Heart right ventricle (tissue), 16 donors: Measurements from ENCODE around the gene MICAL1. TPM values are rescaled to one million over a fixed set of nuclear protein-coding genes. Genes with fewer than 3 reads are reported as not detected.

ENCODE experiments used
- ATAC-seq, 8 donors: fragments of 200-7000 bp; cut with Tn5 transposase; one replicate each; pipeline ENCODE4 v1.9.1; 2020; ENCODE audit warnings: mild to moderate bottlenecking in 8 of 8, moderate library complexity in 8 of 8, moderate number of reproducible peaks in 1 of 8
- DNase-seq, 2 donors: peaks; one replicate each; pipeline ENCODE4 v3.0.0-alpha.2; 2020
- H3K27ac ChIP-seq, 10 donors: fragments of 200-600 bp; sonication (generic) in 2 of 10; one replicate each; pipeline versions ENCODE4 v1.5.0 to v1.8.0; 2020 to 2022; ENCODE audit warnings: mild to moderate bottlenecking in 3 of 10
- H3K27me3 ChIP-seq, 7 donors: fragments of 200-600 bp; one replicate each; pipeline ENCODE4 v1.8.0; 2021 to 2022; ENCODE audit warnings: mild to moderate bottlenecking in 2 of 7
- H3K36me3 ChIP-seq, 9 donors: fragments of 200-600 bp; sonication (generic) in 1 of 9; one replicate each; pipeline versions ENCODE4 v1.5.0 to v1.8.0; 2020 to 2022; ENCODE audit warnings: mild to moderate bottlenecking in 2 of 9
- H3K4me1 ChIP-seq, 9 donors: fragments of 200-600 bp; sonication (generic) in 1 of 9; one replicate each; pipeline versions ENCODE4 v1.5.0 to v1.8.0; 2020 to 2022; ENCODE audit warnings: mild to moderate bottlenecking in 4 of 9
- H3K4me3 ChIP-seq, 10 donors: fragments of 200-600 bp; sonication (generic) in 2 of 10; one replicate each; pipeline versions ENCODE4 v1.5.0 to v1.8.0; 2020 to 2022; ENCODE audit warnings: mild to moderate bottlenecking in 7 of 10, moderate library complexity in 2 of 10
- H3K9me3 ChIP-seq, 11 donors: fragments of 200-600 bp in 10 of 11; sonication (generic) in 2 of 11; one replicate each; pipeline versions ENCODE4 v1.5.0 to v1.8.0; 2013 to 2022; ENCODE audit warnings: mild to moderate bottlenecking in 2 of 11, control low read depth in 1 of 11, moderate library complexity in 1 of 11
- CTCF ChIP-seq, 9 donors: fragments of 200-600 bp; sonication (generic) in 2 of 9; IDR thresholded peaks; one replicate each; pipeline versions ENCODE4 v1.5.0 to v1.8.0; 2021 to 2022; ENCODE audit warnings: antibody characterized with exemption in 9 of 9, mild to moderate bottlenecking in 5 of 9, moderate library complexity in 1 of 9
- WGBS, 2 donors: extraction: QIAGEN DNeasy Blood & Tissue Kit; methylation state at CpG; one replicate each; pipeline ENCODE4 v1.1.7; 2013; ENCODE audit warnings: inconsistent platforms in 1 of 2; 5-methylcytosine and 5-hydroxymethylcytosine counted together
- intact Hi-C, 10 donors: fragments of 100-400 bp; cut with DNase I; formaldehyde crosslinking; loops; one replicate each; pipeline versions ENCODE4 v1.11.1 to v1.14.2; 2022
- polyA plus RNA-seq, 2 donors: library from polyadenylated mRNA; stranded (reverse); fragments of 200-250 nt; gene quantifications; one replicate each; pipeline ENCODE4 v1.2.3, GENCODE V29; 2013
- total RNA-seq, 10 donors: library from RNA; stranded (reverse); fragmentation: NEBNext Ultra II Directional in 3 of 10; extraction: Animal tissue kit (Norgen Biotek cat#: 25700) in 3 of 10; gene quantifications; one replicate each; pipeline versions ENCODE4 v1.2.1 to v1.2.4, GENCODE V29; 2021 to 2023
- donor health status: Arrhythmogenic right ventricular cardiomyopathy.
- donor health status: ischemic (EF 13 %, LVEDD 7.1; RV severe dilation, severe dysfunction).
- donor health status: healthy with polysubstance abuse.
- donor health status: DM: no; HTN: yes; CAD: no.
- donor health status: DM: no; HTN: no; CAD: no.
- donor health status: ischemic (EF 25% LVEDD 6.9; RV normal size, moderate dysfunction).
- donor health status: ischemic (EF 25% LVEDD 5.7; RV mildly dilated, moderate dysfunction).
- donor health status: healthy.
- donor health status: DM: yes; HTN: yes; CAD: no.
- donor health status: Ischemic cardiomyopathy.
- donor health status: ischemic (EF 35%, LVEDD 5.7; RV mildly dilated, moderate dysfunction).
- donor health status: nonischemic (EF 11% LVEDD 7.7; RV severe dilation, severe dysfunction).
- donor health status: DM: yes; HTN: yes; CAD: no.
- donor health status: PGD.
- donor health status: ischemic (EF 29% LVEDD 5.4; RV normal size, mild dysfunction).
- donor health status: nonischemic (EF 23%, LVEDD 6.1; RV moderate dilation, normal function).

Gene MICAL1
- total and polyA plus RNA-seq, 12 donors = 2.4 to 24.0 (median 5.6) TPM

- Histone ChIP-seq H3K27me3 (no peaks in the 10 kb centered on the region), H3K36me3 (peaks cover 0 to 100% (median 35%) of the 10 kb centered on the region in 9 donors), H3K4me1 (peaks cover 0 to 12% (median 0%) of the 10 kb centered on the region in 9 donors), H3K27ac (no peak overlapping the region), H3K9me3 (no peaks in the 10 kb centered on the region), H3K4me3 (no peak overlapping the region)
- intact Hi-C loops = no loop called here
- no peak for TF ChIP-seq CTCF (IDR thresholded peaks at IDR 0.05)
- WGBS, 2 donors = 93 to 98% methylated on average over 9 of the region's 9 CpGs
- ATAC-seq (no peak), DNase-seq (no peak)
Measured at GRCh38 chr6:109472132-109472995, 16.8 kb upstream of the MICAL1 start.

- Histone ChIP-seq H3K27ac (no peak overlapping the region), H3K36me3 (peaks cover 0 to 100% (median 37%) of the 10 kb centered on the region in 9 donors), H3K4me1 (peaks cover 0 to 12% (median under 1%) of the 10 kb centered on the region in 9 donors), H3K9me3 (no peaks in the 10 kb centered on the region), H3K27me3 (no peaks in the 10 kb centered on the region), H3K4me3 (no peak overlapping the region)
- TF ChIP-seq CTCF (IDR thresholded peaks at IDR 0.05) = no peak
- intact Hi-C loops = no loop called here
- ATAC-seq (no peak), DNase-seq (no peak)
- 92 to 95% methylated on average over 5 of the region's 5 CpGs for WGBS, 2 donors
Measured at GRCh38 chr6:109471105-109471810, 15.7 kb upstream of the MICAL1 start.

GRCh38 chr6:109469591-109470189, 14.1 kb upstream of the MICAL1 start:
- DNase-seq = no peak
- no peaks in the 10 kb centered on the region for H3K27me3 ChIP-seq
- no peaks in the 10 kb centered on the region for H3K9me3 ChIP-seq
- H3K36me3 ChIP-seq = peaks cover 0 to 100% (median 42%) of the 10 kb centered on the region in 9 donors
- H3K4me3 ChIP-seq = no peak overlapping the region
- no peak overlapping the region for H3K27ac ChIP-seq
- H3K4me1 ChIP-seq = peaks cover 0 to 12% (median 0%) of the 10 kb centered on the region in 9 donors
- intact Hi-C loops = no loop called here
- no peak for TF ChIP-seq CTCF (IDR thresholded peaks at IDR 0.05)
- 91 to 93% methylated on average over 5 of the region's 5 CpGs for WGBS, 2 donors
- ATAC-seq = no peak

GRCh38 chr6:109467696-109468095, 12.1 kb upstream of the MICAL1 start:
- TF ChIP-seq CTCF (IDR thresholded peaks at IDR 0.05) = no peak
- ATAC-seq = no peak
- Histone ChIP-seq H3K9me3 (no peaks in the 10 kb centered on the region), H3K36me3 (peaks cover 0 to 100% (median 27%) of the 10 kb centered on the region in 9 donors), H3K4me1 (peaks cover 0 to 12% (median 0%) of the 10 kb centered on the region in 9 donors), H3K4me3 (no peak overlapping the region), H3K27ac (no peak overlapping the region), H3K27me3 (no peaks in the 10 kb centered on the region)
- WGBS, 2 donors = 94 to 98% methylated on average over 6 of the region's 6 CpGs
- DNase-seq = no peak
- intact Hi-C loops = no loop called here
